ENCODE data around the gene PRXL2C. TPM values are rescaled to one million over a fixed set of nuclear protein-coding genes. Genes with fewer than 3 reads are reported as not detected.
"Not testable (repeated sequence)": the region's sequence is repeated elsewhere in the genome, so short reads cannot be mapped to it uniquely, and the experiment has no call there.

Gene PRXL2C
- polyA plus RNA-seq, 4 donors, result 5.8 to 7.4 (median 6.7) TPM

DNA sequence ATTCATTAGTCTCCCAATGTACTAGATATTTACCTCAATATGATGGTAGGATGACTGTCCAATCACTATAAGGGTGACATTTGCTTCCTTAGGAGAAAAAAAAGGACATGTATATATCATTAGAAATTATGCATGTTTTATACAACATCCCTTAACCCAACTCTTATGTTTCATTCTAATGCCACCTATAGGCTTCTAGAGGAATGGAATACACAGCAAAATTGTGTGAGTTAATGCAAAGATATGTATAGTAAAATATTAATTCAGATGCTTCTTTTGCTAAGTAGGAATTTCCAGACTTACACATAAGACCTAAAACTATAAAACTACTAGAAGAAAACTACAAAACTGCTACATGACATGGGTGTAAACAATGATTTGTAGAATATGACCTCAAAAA, 3.5 kb downstream of the PRXL2C start:
- DNase-seq (ENCODE audit: low read depth in 4 of 4, low spot score in 3 of 4), result no peak

DNA sequence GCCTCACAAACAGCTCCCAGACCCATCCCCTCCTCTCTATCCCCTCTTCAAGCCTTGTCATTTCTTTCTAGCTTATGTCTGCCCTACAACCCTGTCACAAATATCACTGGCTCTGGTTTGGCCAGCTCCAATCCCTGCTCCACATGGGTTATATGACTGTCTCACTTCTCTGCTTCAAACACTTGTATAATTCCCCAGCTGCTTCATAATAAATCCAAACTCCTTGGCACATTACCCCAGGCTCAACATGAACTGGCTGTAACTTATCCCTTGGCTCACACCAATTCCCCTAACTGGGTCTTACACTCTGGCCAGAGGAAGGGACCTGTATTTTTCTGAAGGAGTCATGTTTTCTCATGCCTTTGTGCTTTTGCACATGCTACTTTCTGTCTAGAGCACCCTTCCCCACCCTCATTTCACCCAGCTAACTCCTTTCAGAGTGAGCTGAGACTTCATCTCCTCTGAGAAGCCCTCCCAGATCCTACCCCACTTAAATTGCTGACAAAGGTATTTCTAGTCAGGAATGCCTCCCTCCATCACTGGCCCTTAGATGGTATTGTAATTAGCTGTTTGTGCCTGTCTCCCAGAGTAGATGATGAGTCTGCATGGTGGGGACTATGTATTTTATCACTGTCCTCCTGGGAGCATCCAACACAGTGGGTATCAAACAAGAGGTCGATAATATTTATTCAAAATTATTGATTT, 5.3 kb downstream of the PRXL2C start:
- no peak for DNase-seq (ENCODE audit: low read depth in 4 of 4, low spot score in 3 of 4)

DNA sequence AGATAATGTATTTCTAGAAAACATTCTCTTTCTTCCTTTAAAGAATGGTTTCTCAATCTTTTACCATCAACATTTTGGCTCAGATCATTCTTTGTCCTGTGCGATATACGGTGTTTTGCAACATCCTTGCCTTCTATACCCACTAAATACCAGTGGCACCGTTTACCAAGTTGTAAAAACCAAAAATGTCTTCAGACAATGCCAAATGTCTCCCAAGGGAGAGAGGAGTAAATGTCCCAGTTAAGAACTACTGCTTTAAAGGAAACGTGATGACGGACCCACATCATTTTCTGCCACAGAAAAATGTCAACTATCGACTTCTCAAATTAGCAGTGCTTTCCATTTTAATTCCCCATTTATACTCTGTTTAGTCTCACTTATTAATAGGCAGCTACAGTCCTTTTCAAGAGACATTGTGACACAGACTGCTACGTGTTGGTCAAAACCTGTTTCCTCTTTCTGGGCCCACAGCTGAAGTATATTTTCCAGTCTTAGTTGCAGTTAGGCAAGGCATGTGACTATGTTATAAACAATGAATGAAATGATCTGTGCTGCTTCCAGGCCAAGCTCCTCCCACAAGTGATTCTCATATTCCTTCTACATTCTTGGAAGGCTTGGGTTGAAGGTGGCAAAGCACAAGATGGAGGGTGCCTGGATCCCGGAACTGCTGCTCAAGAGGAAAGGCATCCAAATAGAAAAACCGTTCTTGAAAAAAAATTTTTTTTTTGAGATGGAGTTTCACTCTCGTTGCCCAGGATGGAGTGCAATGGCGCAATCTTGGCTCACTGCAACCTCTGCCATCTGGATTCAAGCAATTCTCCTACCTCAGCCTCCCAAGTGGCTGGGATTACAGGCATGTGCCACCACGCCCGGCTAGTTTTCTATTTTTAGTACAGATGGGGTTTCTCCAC, 8.8 kb downstream of the PRXL2C start:
- DNase-seq (ENCODE audit: low read depth in 4 of 4, low spot score in 3 of 4), result no peak

GRCh38 chr9:96644137-96644536, 11.0 kb downstream of the PRXL2C start:
- DNase-seq (ENCODE audit: low read depth in 4 of 4, low spot score in 3 of 4), result no peak

DNA sequence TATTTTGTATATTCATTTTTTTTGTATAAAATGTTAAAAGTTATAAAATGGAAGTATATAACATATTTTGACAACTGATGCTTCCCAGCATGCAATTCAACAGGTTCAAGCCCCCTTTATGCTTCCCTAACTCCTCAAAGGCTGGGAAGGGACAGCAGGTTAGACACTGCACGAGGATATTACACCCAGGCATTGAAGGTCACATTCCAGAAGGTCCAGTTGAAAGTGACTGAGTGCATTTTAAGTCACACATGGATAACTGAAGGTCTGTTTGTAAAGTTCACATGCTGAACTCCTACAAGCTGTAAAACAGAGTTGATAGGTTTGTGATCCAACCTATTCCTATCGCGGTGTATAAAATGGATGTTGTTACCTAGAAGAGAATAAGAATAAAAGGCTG, 13.6 kb downstream of the PRXL2C start:
- DNase-seq (ENCODE audit: low read depth in 4 of 4, low spot score in 3 of 4), result no peak

GRCh38 chr9:96638606-96639364, 16.3 kb downstream of the PRXL2C start:
- no peak for DNase-seq (ENCODE audit: low read depth in 4 of 4, low spot score in 3 of 4)

DNA sequence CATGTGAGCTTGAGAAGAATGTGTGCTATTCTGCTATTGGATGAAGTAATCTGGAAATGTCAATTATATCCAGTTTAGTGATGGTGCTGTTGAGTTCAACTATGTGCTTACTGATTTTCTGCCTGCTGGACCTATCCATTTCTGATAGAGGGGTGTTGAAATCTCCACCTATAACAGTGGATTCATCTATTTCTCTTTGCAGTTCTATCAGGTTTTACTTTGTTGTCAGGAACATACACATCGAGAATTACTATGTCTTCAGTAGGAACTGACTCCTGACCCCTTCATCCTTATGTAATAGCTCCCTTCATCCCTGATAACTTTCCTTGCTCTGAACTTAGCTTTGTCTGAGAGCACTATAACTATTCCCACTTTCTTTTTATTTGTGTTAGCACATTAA, 18.7 kb downstream of the PRXL2C start:
- no peak for DNase-seq (ENCODE audit: low read depth in 4 of 4, low spot score in 3 of 4)

GRCh38 chr9:96633579-96633978, 21.5 kb downstream of the PRXL2C start:
- DNase-seq (ENCODE audit: low read depth in 4 of 4, low spot score in 3 of 4), result not testable (repeated sequence)

- no peak for DNase-seq (ENCODE audit: low read depth in 4 of 4, low spot score in 3 of 4)
Measured at GRCh38 chr9:96626912-96627311, 28.2 kb downstream of the PRXL2C start.

DNA sequence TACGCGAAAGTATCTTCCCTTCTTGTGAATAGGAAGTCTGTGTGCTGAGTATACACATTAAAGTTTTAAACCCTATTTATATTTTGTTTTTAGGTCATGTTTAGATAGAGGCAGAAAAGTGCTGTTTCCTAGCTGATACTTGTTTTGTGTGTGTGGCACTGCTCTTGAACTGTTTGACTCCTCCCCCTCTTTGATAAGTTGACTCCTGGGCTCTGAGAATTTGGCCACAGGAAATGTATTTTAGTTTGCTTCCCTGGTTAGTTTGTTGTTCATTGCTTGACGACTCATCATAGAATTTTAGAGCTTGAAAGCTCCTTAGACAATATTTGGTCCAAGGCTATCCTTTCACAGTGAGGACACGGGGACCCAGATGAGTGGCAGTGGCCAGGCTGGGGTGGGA, 33.5 kb downstream of the PRXL2C start:
- no peak for DNase-seq (ENCODE audit: low read depth in 4 of 4, low spot score in 3 of 4)

DNA sequence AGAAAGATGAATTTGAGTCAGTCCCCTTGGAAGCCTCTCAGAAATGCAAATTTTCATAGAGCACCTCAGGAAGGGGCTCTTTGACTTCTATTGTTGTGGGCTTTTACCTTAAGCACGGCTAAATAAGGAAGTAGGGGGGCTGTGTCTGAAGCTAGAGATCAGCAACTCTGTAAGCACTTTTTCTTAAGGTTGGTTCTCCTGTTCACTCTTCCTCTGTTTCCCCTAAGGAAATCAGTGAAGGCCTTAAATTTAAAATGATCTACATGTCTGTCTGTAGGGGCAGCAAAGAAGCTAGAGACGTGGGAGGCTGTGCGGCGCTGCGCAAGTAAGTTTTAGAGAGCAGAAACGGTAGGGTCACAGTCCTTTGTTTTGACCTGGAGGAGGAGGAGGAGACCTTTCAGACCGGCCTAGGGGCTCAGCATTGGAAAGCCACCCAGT, 34.3 kb downstream of the PRXL2C start:
- no peak for DNase-seq (ENCODE audit: low read depth in 4 of 4, low spot score in 3 of 4)

DNA sequence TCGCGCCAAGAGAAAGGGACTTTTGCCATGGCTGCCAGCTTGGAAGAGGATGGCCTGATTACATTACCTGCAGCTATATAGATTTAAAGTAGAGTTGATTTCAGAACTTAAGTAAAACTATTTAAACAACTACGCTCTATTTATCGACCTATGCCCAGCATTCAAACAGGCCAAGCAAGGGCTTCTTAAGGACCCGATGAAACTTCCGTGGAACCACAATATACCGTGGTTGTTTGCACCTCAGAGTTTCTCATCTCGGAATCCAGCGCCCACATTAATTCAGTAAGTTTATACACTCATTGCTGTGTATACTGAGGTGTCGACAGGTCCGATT, 35.0 kb downstream of the PRXL2C start:
- DNase-seq (ENCODE audit: low read depth in 4 of 4, low spot score in 3 of 4), result no peak

GRCh38 chr9:96619491-96620180, 35.5 kb downstream of the PRXL2C start, which contains the start of gene CDC14B:
Gene CDC14B (minus strand): TSS chr9:96619843. CDS start chr9:96619378, 465 bp downstream.
- DNase-seq (ENCODE audit: low read depth in 4 of 4, low spot score in 3 of 4), result peak; percentile 85 to 93 (median 89)

GRCh38 chr9:96619124-96619465, 36.0 kb downstream of the PRXL2C start:
- DNase-seq (ENCODE audit: low read depth in 4 of 4, low spot score in 3 of 4), result no peak

GRCh38 chr9:96618209-96619123, 36.7 kb downstream of the PRXL2C start:
- no peak for DNase-seq (ENCODE audit: low read depth in 4 of 4, low spot score in 3 of 4)

DNA sequence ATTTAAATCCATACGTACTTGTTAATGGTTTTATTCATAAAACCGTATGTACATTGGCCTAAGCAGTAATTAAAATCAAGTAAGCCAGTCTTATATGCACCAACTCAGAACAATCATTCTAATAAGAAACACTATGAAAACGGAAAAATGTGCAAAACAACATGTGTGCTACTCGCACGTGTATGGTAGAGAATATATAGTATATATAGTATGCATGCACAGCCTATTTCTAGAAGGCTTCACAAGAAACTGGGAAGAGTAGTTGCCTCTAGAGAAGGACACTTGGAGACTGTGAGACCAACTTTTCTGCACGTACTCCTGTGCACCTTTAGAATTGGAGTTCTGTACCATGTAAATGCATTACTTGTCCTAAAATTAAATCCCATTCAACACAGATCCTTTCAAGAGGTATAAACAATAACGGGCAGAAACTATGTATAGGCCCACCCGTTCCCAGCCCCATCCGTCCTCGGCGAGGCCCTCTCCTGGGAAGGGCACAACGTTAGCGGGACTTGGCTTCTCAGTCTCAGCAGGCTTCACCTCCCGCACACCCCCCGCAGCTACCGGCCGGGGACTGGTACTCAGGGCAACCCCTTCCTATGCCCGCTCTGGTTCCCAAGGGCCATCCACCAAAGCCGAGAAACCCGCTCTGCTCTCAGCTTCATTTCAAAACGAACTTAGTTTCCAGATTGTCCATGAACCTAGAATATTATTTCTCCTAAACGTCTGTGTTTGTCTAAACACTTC, 37.5 kb downstream of the PRXL2C start:
- no peak for DNase-seq (ENCODE audit: low read depth in 4 of 4, low spot score in 3 of 4)

GRCh38 chr9:96616817-96617438, 38.2 kb downstream of the PRXL2C start:
- DNase-seq (ENCODE audit: low read depth in 4 of 4, low spot score in 3 of 4), result no peak

DNA sequence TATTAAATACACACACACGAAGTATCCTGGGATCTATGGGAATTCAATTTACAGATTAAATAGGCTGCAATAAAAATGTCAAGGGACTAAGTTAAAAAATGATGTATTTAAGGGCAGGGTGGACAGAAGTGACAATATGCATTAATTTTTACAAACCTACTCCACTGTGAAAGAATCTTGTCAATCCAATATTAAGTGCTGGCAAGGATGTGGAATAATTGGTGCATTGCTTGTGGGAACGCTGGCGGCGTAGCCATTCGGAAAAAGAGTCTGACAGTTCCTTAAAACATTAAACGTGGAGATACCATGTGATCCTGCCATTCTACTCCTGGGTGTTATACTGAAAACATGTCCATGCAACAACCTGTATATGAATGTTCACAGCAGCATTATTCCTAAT, 39.7 kb downstream of the PRXL2C start:
- no peak for DNase-seq (ENCODE audit: low read depth in 4 of 4, low spot score in 3 of 4)
